Heart right ventricle (tissue), 16 donors: ENCODE results near the gene TMEM215. TPM values are rescaled to one million over a fixed set of nuclear protein-coding genes. Genes with fewer than 3 reads are reported as not detected.
A peak's percentile ranks its signal among the peaks of the same experiment; 100 is the strongest.

Experiments used
- ATAC-seq, 8 donors: fragments of 200-7000 bp; cut with Tn5 transposase; one replicate each; pipeline ENCODE4 v1.9.1; 2020; ENCODE audit warnings: mild to moderate bottlenecking in 8 of 8, moderate library complexity in 8 of 8, moderate number of reproducible peaks in 1 of 8
- DNase-seq, 2 donors: peaks; one replicate each; pipeline ENCODE4 v3.0.0-alpha.2; 2020
- H3K27ac ChIP-seq, 10 donors: fragments of 200-600 bp; sonication (generic) in 2 of 10; one replicate each; pipeline versions ENCODE4 v1.5.0 to v1.8.0; 2020 to 2022; ENCODE audit warnings: mild to moderate bottlenecking in 3 of 10
- H3K27me3 ChIP-seq, 7 donors: fragments of 200-600 bp; one replicate each; pipeline ENCODE4 v1.8.0; 2021 to 2022; ENCODE audit warnings: mild to moderate bottlenecking in 2 of 7
- H3K36me3 ChIP-seq, 9 donors: fragments of 200-600 bp; sonication (generic) in 1 of 9; one replicate each; pipeline versions ENCODE4 v1.5.0 to v1.8.0; 2020 to 2022; ENCODE audit warnings: mild to moderate bottlenecking in 2 of 9
- H3K4me1 ChIP-seq, 9 donors: fragments of 200-600 bp; sonication (generic) in 1 of 9; one replicate each; pipeline versions ENCODE4 v1.5.0 to v1.8.0; 2020 to 2022; ENCODE audit warnings: mild to moderate bottlenecking in 4 of 9
- H3K4me3 ChIP-seq, 10 donors: fragments of 200-600 bp; sonication (generic) in 2 of 10; one replicate each; pipeline versions ENCODE4 v1.5.0 to v1.8.0; 2020 to 2022; ENCODE audit warnings: mild to moderate bottlenecking in 7 of 10, moderate library complexity in 2 of 10
- H3K9me3 ChIP-seq, 11 donors: fragments of 200-600 bp in 10 of 11; sonication (generic) in 2 of 11; one replicate each; pipeline versions ENCODE4 v1.5.0 to v1.8.0; 2013 to 2022; ENCODE audit warnings: mild to moderate bottlenecking in 2 of 11, control low read depth in 1 of 11, moderate library complexity in 1 of 11
- CTCF ChIP-seq, 9 donors: fragments of 200-600 bp; sonication (generic) in 2 of 9; IDR thresholded peaks; one replicate each; pipeline versions ENCODE4 v1.5.0 to v1.8.0; 2021 to 2022; ENCODE audit warnings: antibody characterized with exemption in 9 of 9, mild to moderate bottlenecking in 5 of 9, moderate library complexity in 1 of 9
- WGBS, 2 donors: extraction: QIAGEN DNeasy Blood & Tissue Kit; methylation state at CpG; one replicate each; pipeline ENCODE4 v1.1.7; 2013; ENCODE audit warnings: inconsistent platforms in 1 of 2; 5-methylcytosine and 5-hydroxymethylcytosine counted together
- intact Hi-C, 10 donors: fragments of 100-400 bp; cut with DNase I; formaldehyde crosslinking; loops; one replicate each; pipeline versions ENCODE4 v1.11.1 to v1.14.2; 2022
- polyA plus RNA-seq, 2 donors: library from polyadenylated mRNA; stranded (reverse); fragments of 200-250 nt; gene quantifications; one replicate each; pipeline ENCODE4 v1.2.3, GENCODE V29; 2013
- total RNA-seq, 10 donors: library from RNA; stranded (reverse); fragmentation: NEBNext Ultra II Directional in 3 of 10; extraction: Animal tissue kit (Norgen Biotek cat#: 25700) in 3 of 10; gene quantifications; one replicate each; pipeline versions ENCODE4 v1.2.1 to v1.2.4, GENCODE V29; 2021 to 2023
- donor health status: Arrhythmogenic right ventricular cardiomyopathy.
- donor health status: ischemic (EF 13 %, LVEDD 7.1; RV severe dilation, severe dysfunction).
- donor health status: healthy with polysubstance abuse.
- donor health status: DM: no; HTN: yes; CAD: no.
- donor health status: DM: no; HTN: no; CAD: no.
- donor health status: ischemic (EF 25% LVEDD 6.9; RV normal size, moderate dysfunction).
- donor health status: ischemic (EF 25% LVEDD 5.7; RV mildly dilated, moderate dysfunction).
- donor health status: healthy.
- donor health status: DM: yes; HTN: yes; CAD: no.
- donor health status: Ischemic cardiomyopathy.
- donor health status: ischemic (EF 35%, LVEDD 5.7; RV mildly dilated, moderate dysfunction).
- donor health status: nonischemic (EF 11% LVEDD 7.7; RV severe dilation, severe dysfunction).
- donor health status: DM: yes; HTN: yes; CAD: no.
- donor health status: PGD.
- donor health status: ischemic (EF 29% LVEDD 5.4; RV normal size, mild dysfunction).
- donor health status: nonischemic (EF 23%, LVEDD 6.1; RV moderate dilation, normal function).

TMEM215 gene
- total and polyA plus RNA-seq, 12 donors, result not detected

- Histone ChIP-seq H3K4me1 (no peaks in the 10 kb centered on the region), H3K4me3 (no peak overlapping the region), H3K27ac (no peak overlapping the region), H3K9me3 (no peaks in the 10 kb centered on the region), H3K27me3 (no peaks in the 10 kb centered on the region), H3K36me3 (no peaks in the 10 kb centered on the region)
- TF ChIP-seq CTCF (IDR thresholded peaks at IDR 0.05), result no peak
- no peak for ATAC-seq
- DNase-seq, result no peak
- WGBS, 2 donors, result 89 to 95% methylated on average over 5 of the region's 5 CpGs
- intact Hi-C loops, result loop anchor here in 1 of 10 donors (10.0 kb wide), 1 partner anchor 201 kb away; no protein-coding TSS in a partner anchor
Measured at GRCh38 chr9:32764139-32764538, 19.2 kb upstream of the TMEM215 start.

- no peak for TF ChIP-seq CTCF (IDR thresholded peaks at IDR 0.05)
- WGBS, 2 donors, result 45 to 62% methylated on average over 1 of the region's 1 CpG
- intact Hi-C loops, result loop anchor here in 1 of 10 donors (10.0 kb wide), 1 partner anchor 180 kb away; no protein-coding TSS in a partner anchor
- H3K4me3 ChIP-seq, result no peak overlapping the region
- peaks cover 0 to 19% (median 9%) of the 10 kb centered on the region in 7 donors for H3K27me3 ChIP-seq
- H3K36me3 ChIP-seq, result no peaks in the 10 kb centered on the region
- no peak overlapping the region for H3K27ac ChIP-seq
- no peak for ATAC-seq
- no peaks in the 10 kb centered on the region for H3K4me1 ChIP-seq
- no peak for DNase-seq
- H3K9me3 ChIP-seq, result peaks cover 0 to 45% (median 16%) of the 10 kb centered on the region in 11 donors
Measured at GRCh38 chr9:32775283-32775682, 8.1 kb upstream of the TMEM215 start.

GRCh38 chr9:32776201-32776600 is 7.1 kb upstream of the TMEM215 start:
- TF ChIP-seq CTCF (IDR thresholded peaks at IDR 0.05), result no peak
- Histone ChIP-seq H3K27me3 (peaks cover 0 to 28% (median 18%) of the 10 kb centered on the region in 7 donors), H3K9me3 (peaks cover 0 to 45% (median 16%) of the 10 kb centered on the region in 11 donors), H3K4me1 (no peaks in the 10 kb centered on the region), H3K27ac (no peak overlapping the region), H3K4me3 (no peak overlapping the region), H3K36me3 (no peaks in the 10 kb centered on the region)
- DNase-seq (no peak), ATAC-seq (no peak)
- intact Hi-C loops, result loop anchor here in 1 of 10 donors (10.0 kb wide), 1 partner anchor 181 kb away; no protein-coding TSS in a partner anchor
- WGBS, 2 donors, result 71 to 72% methylated on average over 3 of the region's 3 CpGs

- 3 to 6% methylated on average over 39 to 45 of the region's 45 CpGs for WGBS, 2 donors
- H3K9me3 ChIP-seq, result no peaks in the 10 kb centered on the region
- peaks cover 8 to 73% (median 62%) of the 10 kb centered on the region in 7 donors for H3K27me3 ChIP-seq
- H3K4me3 ChIP-seq, result peak overlapping the region in 5 of 10 donors; percentile 19 to 39 (median 24)
- ATAC-seq, result peak in 1 of 8 donors; percentile 22
- TF ChIP-seq CTCF (IDR thresholded peaks at IDR 0.05), result no peak
- peaks cover 0 to 11% (median 0%) of the 10 kb centered on the region in 9 donors for H3K4me1 ChIP-seq
- intact Hi-C loops, result loop anchor here in 2 of 10 donors (10.0 kb wide), 2 partner anchors 62 to 82 kb away; no protein-coding TSS in a partner anchor
- no peak for DNase-seq
- no peaks in the 10 kb centered on the region for H3K36me3 ChIP-seq
- H3K27ac ChIP-seq, result no peak overlapping the region
Measured at GRCh38 chr9:32782476-32783167, 718 bp upstream of the TMEM215 start.
